Measurements from ENCODE around the gene CIBAR2.
A peak's percentile ranks its signal among the peaks of the same experiment; 100 is the strongest.

The CIBAR2 gene

GRCh38 chr16:85086347-85087291 is 25.7 kb downstream of the CIBAR2 start:
- Mint-ChIP-seq H3K9me3 (no peaks in the 10 kb centered on the region), H3K36me3 (ENCODE audit: insufficient read depth) (peaks cover 7% of the 10 kb centered on the region), H3K27ac (peak overlapping the region in 1 of 2 donors; percentile 26), H3K4me1 (ENCODE audit: low read depth in 2 of 2) (peaks cover 12% of the 10 kb centered on the region in 2 donors), H3K4me3 (no peak overlapping the region), H3K27me3 (no peaks in the 10 kb centered on the region)
- DNase-seq (peak; percentile 70 to 78 (median 73)), ATAC-seq (replicated peaks) (peak; percentile 96)

GRCh38 chr16:85085721-85086120 is 26.6 kb downstream of the CIBAR2 start:
- Mint-ChIP-seq H3K9me3 (no peaks in the 10 kb centered on the region), H3K36me3 (ENCODE audit: insufficient read depth) (peaks cover 7% of the 10 kb centered on the region), H3K4me3 (no peak overlapping the region), H3K4me1 (ENCODE audit: low read depth in 2 of 2) (peaks cover 12% of the 10 kb centered on the region in 2 donors), H3K27me3 (no peaks in the 10 kb centered on the region), H3K27ac (no peak overlapping the region)
- no peak for ATAC-seq (replicated peaks)
- DNase-seq = no peak

GRCh38 chr16:85084841-85085510 is 27.3 kb downstream of the CIBAR2 start:
- ATAC-seq (replicated peaks) (no peak), DNase-seq (no peak)
- Mint-ChIP-seq H3K27me3 (no peaks in the 10 kb centered on the region), H3K36me3 (ENCODE audit: insufficient read depth) (peaks cover 7% of the 10 kb centered on the region), H3K9me3 (no peaks in the 10 kb centered on the region), H3K27ac (no peak overlapping the region), H3K4me1 (ENCODE audit: low read depth in 2 of 2) (peaks cover 10 to 12% of the 10 kb centered on the region in 2 donors), H3K4me3 (no peak overlapping the region)

- DNase-seq (no peak), ATAC-seq (replicated peaks) (no peak)
- no peak overlapping the region for H3K4me3 Mint-ChIP-seq
- peak overlapping the region in 1 of 2 donors; percentile 12 for H3K27ac Mint-ChIP-seq
- no peaks in the 10 kb centered on the region for H3K9me3 Mint-ChIP-seq
- H3K36me3 Mint-ChIP-seq (ENCODE audit: insufficient read depth) = peaks cover 7% of the 10 kb centered on the region
- H3K27me3 Mint-ChIP-seq = no peaks in the 10 kb centered on the region
- peaks cover 10 to 12% of the 10 kb centered on the region in 2 donors for H3K4me1 Mint-ChIP-seq (ENCODE audit: low read depth in 2 of 2)
These were observed 29.1 kb downstream of the CIBAR2 start for GRCh38 chr16:85083051-85083639.

GRCh38 chr16:85082173-85083050 is 29.9 kb downstream of the CIBAR2 start:
- no peak overlapping the region for H3K27ac Mint-ChIP-seq
- no peaks in the 10 kb centered on the region for H3K27me3 Mint-ChIP-seq
- peaks cover 7% of the 10 kb centered on the region for H3K36me3 Mint-ChIP-seq (ENCODE audit: insufficient read depth)
- DNase-seq (no peak), ATAC-seq (replicated peaks) (no peak)
- peaks cover 10 to 12% of the 10 kb centered on the region in 2 donors for H3K4me1 Mint-ChIP-seq (ENCODE audit: low read depth in 2 of 2)
- H3K9me3 Mint-ChIP-seq = no peaks in the 10 kb centered on the region
- H3K4me3 Mint-ChIP-seq = no peak overlapping the region

GRCh38 chr16:85081765-85082164 is 30.5 kb downstream of the CIBAR2 start:
- H3K9me3 Mint-ChIP-seq = no peaks in the 10 kb centered on the region
- peaks cover 7 to 9% of the 10 kb centered on the region in 2 donors for H3K4me1 Mint-ChIP-seq (ENCODE audit: low read depth in 2 of 2)
- no peak overlapping the region for H3K4me3 Mint-ChIP-seq
- no peak for DNase-seq
- H3K27ac Mint-ChIP-seq = no peak overlapping the region
- no peak for ATAC-seq (replicated peaks)
- H3K36me3 Mint-ChIP-seq (ENCODE audit: insufficient read depth) = peaks cover 5% of the 10 kb centered on the region
- no peaks in the 10 kb centered on the region for H3K27me3 Mint-ChIP-seq

- no peak overlapping the region for H3K4me3 Mint-ChIP-seq
- H3K36me3 Mint-ChIP-seq (ENCODE audit: insufficient read depth) = no peaks in the 10 kb centered on the region
- no peak overlapping the region for H3K27ac Mint-ChIP-seq
- no peak for ATAC-seq (replicated peaks)
- H3K27me3 Mint-ChIP-seq = no peaks in the 10 kb centered on the region
- H3K9me3 Mint-ChIP-seq = no peaks in the 10 kb centered on the region
- peaks cover 4 to 5% of the 10 kb centered on the region in 2 donors for H3K4me1 Mint-ChIP-seq (ENCODE audit: low read depth in 2 of 2)
- DNase-seq = no peak
These were observed 31.2 kb downstream of the CIBAR2 start for GRCh38 chr16:85081038-85081437.

- Mint-ChIP-seq H3K9me3 (no peaks in the 10 kb centered on the region), H3K36me3 (ENCODE audit: insufficient read depth) (peaks cover 7% of the 10 kb centered on the region), H3K27ac (no peak overlapping the region), H3K4me1 (ENCODE audit: low read depth in 2 of 2) (peaks cover 4 to 5% of the 10 kb centered on the region in 2 donors), H3K4me3 (no peak overlapping the region), H3K27me3 (no peaks in the 10 kb centered on the region)
- ATAC-seq (replicated peaks) (no peak), DNase-seq (no peak)
These were observed 32.3 kb downstream of the CIBAR2 start for GRCh38 chr16:85079785-85080570.

GRCh38 chr16:85078952-85079351 is 33.3 kb downstream of the CIBAR2 start:
- Mint-ChIP-seq H3K4me1 (ENCODE audit: low read depth in 2 of 2) (peaks cover 4 to 5% of the 10 kb centered on the region in 2 donors), H3K4me3 (no peak overlapping the region), H3K27me3 (no peaks in the 10 kb centered on the region), H3K36me3 (ENCODE audit: insufficient read depth) (peaks cover 7% of the 10 kb centered on the region), H3K27ac (no peak overlapping the region), H3K9me3 (no peaks in the 10 kb centered on the region)
- DNase-seq (no peak), ATAC-seq (replicated peaks) (no peak)

- peaks cover 7% of the 10 kb centered on the region for H3K36me3 Mint-ChIP-seq (ENCODE audit: insufficient read depth)
- H3K9me3 Mint-ChIP-seq = no peaks in the 10 kb centered on the region
- peak overlapping the region in 1 of 2 donors; percentile 19 for H3K27ac Mint-ChIP-seq
- H3K4me1 Mint-ChIP-seq (ENCODE audit: low read depth in 2 of 2) = peaks cover 4 to 5% of the 10 kb centered on the region in 2 donors
- ATAC-seq (replicated peaks) (no peak), DNase-seq (no peak)
- H3K27me3 Mint-ChIP-seq = no peaks in the 10 kb centered on the region
- no peak overlapping the region for H3K4me3 Mint-ChIP-seq
These were observed 34.0 kb downstream of the CIBAR2 start for GRCh38 chr16:85078226-85078625.

- DNase-seq (no peak), ATAC-seq (replicated peaks) (no peak)
- no peaks in the 10 kb centered on the region for H3K27me3 Mint-ChIP-seq
- peaks cover 4 to 5% of the 10 kb centered on the region in 2 donors for H3K4me1 Mint-ChIP-seq (ENCODE audit: low read depth in 2 of 2)
- H3K9me3 Mint-ChIP-seq = no peaks in the 10 kb centered on the region
- peak overlapping the region in 1 of 2 donors; percentile 19 for H3K27ac Mint-ChIP-seq
- peaks cover 7% of the 10 kb centered on the region for H3K36me3 Mint-ChIP-seq (ENCODE audit: insufficient read depth)
- H3K4me3 Mint-ChIP-seq = no peak overlapping the region
These were observed 34.6 kb downstream of the CIBAR2 start for GRCh38 chr16:85077576-85078125.

GRCh38 chr16:85077039-85077438 is 35.2 kb downstream of the CIBAR2 start:
- Mint-ChIP-seq H3K27me3 (no peaks in the 10 kb centered on the region), H3K4me1 (ENCODE audit: low read depth in 2 of 2) (no peaks in the 10 kb centered on the region), H3K4me3 (no peak overlapping the region), H3K36me3 (ENCODE audit: insufficient read depth) (peaks cover 7% of the 10 kb centered on the region), H3K9me3 (no peaks in the 10 kb centered on the region), H3K27ac (no peak overlapping the region)
- DNase-seq (no peak), ATAC-seq (replicated peaks) (no peak)
